SK-N-SH (cell line): ENCODE data around the gene BNIP5. TPM values are rescaled to one million over a fixed set of nuclear protein-coding genes. Genes with fewer than 3 reads are reported as not detected.

Experiments
- CTCF ChIA-PET: fragments of 300-600, 350-600 bp; formaldehyde crosslinking; extraction: SDS; loops from one replicate; lab custom pipeline; 2021; lab: Yijun Ruan, JAX
- POLR2A ChIA-PET: fragments of 350-600 bp; sonication (Branson Sonifier 250); formaldehyde crosslinking; extraction: SDS; loops from one replicate; lab custom pipeline; 2020; ENCODE audit warnings: antibody characterized with exemption, inconsistent platforms; lab: Yijun Ruan, JAX
- DNase-seq: peaks from one replicate; pipeline ENCODE4 v3.0.0; 2012
- H2AFZ ChIP-seq: fragments of 200-600 bp; sonication (generic); 2 replicates; pipeline ENCODE4 v1.8.1; 2016; ENCODE audit warnings: antibody characterized with exemption, mild to moderate bottlenecking, low read depth
- H3F3A ChIP-seq: fragments of 200-600 bp; sonication (generic); replicated peaks from 2 replicates; pipeline ENCODE3; 2016; ENCODE audit warnings: antibody characterized with exemption, mild to moderate bottlenecking; ENCODE audit not compliant: insufficient read depth
- H3K27ac ChIP-seq, 2 experiments: fragments of 200-500 bp in 1 of 2; fragments of 200-600 bp in 1 of 2; sonication (Bioruptor generic) in 1 of 2; sonication (generic), shearing (Covaris generic) in 1 of 2; 2 replicates each; pipeline versions ENCODE4 v1.5.1 to v1.6.1; 2014 to 2016; ENCODE audit warnings: low read depth in 2 of 2, inconsistent platforms in 1 of 2, low read length in 1 of 2, mild to moderate bottlenecking in 1 of 2, mixed read lengths in 1 of 2
- H3K27me3 ChIP-seq: fragments of 200-600 bp; sonication (generic), shearing (Covaris generic); 2 replicates; pipeline ENCODE4 v1.6.1; 2016; ENCODE audit warnings: mixed run types; ENCODE audit not compliant: insufficient read depth
- H3K36me3 ChIP-seq, 2 experiments: fragments of 200-500 bp in 1 of 2; fragments of 200-600 bp in 1 of 2; sonication (Bioruptor generic) in 1 of 2; sonication (generic) in 1 of 2; replicated peaks in 1 of 2; 2 replicates each; pipeline versions ENCODE3 to v1.5.1; 2014 to 2016; ENCODE audit warnings: low read length in 1 of 2, mild to moderate bottlenecking in 1 of 2; ENCODE audit not compliant: insufficient read depth in 2 of 2, control insufficient read depth in 1 of 2
- H3K4me1 ChIP-seq, 2 experiments: fragments of 200-500 bp in 1 of 2; fragments of 200-600 bp in 1 of 2; sonication (Bioruptor generic) in 1 of 2; sonication (generic), shearing (Covaris generic) in 1 of 2; 2 replicates each; pipeline versions ENCODE4 v1.5.1 to v1.6.1; 2014 to 2016; ENCODE audit warnings: low read depth in 1 of 2, low read length in 1 of 2, mixed run types in 1 of 2; ENCODE audit not compliant: insufficient read depth in 2 of 2, control insufficient read depth in 1 of 2
- H3K4me2 ChIP-seq: fragments of 200-600 bp; sonication (generic), shearing (Covaris generic); 2 replicates; pipeline ENCODE4 v1.6.1; 2017; ENCODE audit warnings: mixed run types
- H3K4me3 ChIP-seq, 2 experiments: fragments of 200-500 bp in 1 of 2; fragments of 200-600 bp in 1 of 2; sonication (Bioruptor generic) in 1 of 2; sonication (generic), shearing (Covaris generic) in 1 of 2; 2 replicates each; pipeline versions ENCODE4 v1.5.1 to v1.8.1; 2014 to 2016; ENCODE audit warnings: low read depth in 2 of 2, inconsistent platforms in 1 of 2, low read length in 1 of 2, mild to moderate bottlenecking in 1 of 2, mixed read lengths in 1 of 2, moderate library complexity in 1 of 2
- H3K79me2 ChIP-seq: fragments of 200-600 bp; sonication (generic); 2 replicates; pipeline ENCODE4 v1.8.1; 2017; ENCODE audit warnings: mild to moderate bottlenecking; ENCODE audit not compliant: insufficient read depth
- H3K9ac ChIP-seq: fragments of 200-600 bp; sonication (generic); 2 replicates; pipeline ENCODE4 v1.6.1; 2017; ENCODE audit warnings: mixed run types
- H3K9me2 ChIP-seq: fragments of 200-600 bp; sonication (generic); 2 replicates; pipeline ENCODE4 v1.6.1; 2017; ENCODE audit warnings: mixed run types
- H3K9me3 ChIP-seq: fragments of 200-600 bp; sonication (generic); 2 replicates; pipeline ENCODE4 v1.6.1; 2017; ENCODE audit warnings: mixed run types, mild to moderate bottlenecking, moderate library complexity
- H4K20me1 ChIP-seq: fragments of 200-600 bp; sonication (generic); 2 replicates; pipeline ENCODE4 v1.6.1; 2017; ENCODE audit warnings: mild to moderate bottlenecking, mixed run types; ENCODE audit not compliant: insufficient read depth
- CHD2 ChIP-seq: fragments of 150-350 bp; IDR thresholded peaks from 2 replicates; pipeline ENCODE4 v1.6.1; 2018; ENCODE audit warnings: low read length; ENCODE audit not compliant: partially characterized antibody
- ELF1 ChIP-seq: IDR thresholded peaks from 2 replicates; pipeline ENCODE4 v1.4.0; 2012
- EP300 ChIP-seq, 2 experiments: IDR thresholded peaks; 2 replicates each; pipeline versions ENCODE4 v1.4.0 to v1.6.1; 2012; ENCODE audit warnings: borderline replicate concordance in 1 of 2, low read depth in 1 of 2, low read length in 1 of 2
- GABPA ChIP-seq: IDR thresholded peaks from 2 replicates; pipeline ENCODE4 v1.4.0; 2012; ENCODE audit warnings: low read depth, mild to moderate bottlenecking
- NFIC ChIP-seq: IDR thresholded peaks from 2 replicates; pipeline ENCODE4 v1.4.0; 2012; ENCODE audit warnings: borderline replicate concordance
- RAD21 ChIP-seq: IDR thresholded peaks from 2 replicates; pipeline ENCODE4 v1.6.1; 2012; ENCODE audit warnings: mild to moderate bottlenecking, low read length
- TAF1 ChIP-seq: IDR thresholded peaks from 2 replicates; pipeline ENCODE4 v1.6.1; 2012; ENCODE audit warnings: low read depth, mild to moderate bottlenecking, low read length, moderate library complexity, borderline replicate concordance
- TCF12 ChIP-seq: IDR thresholded peaks from 2 replicates; pipeline ENCODE4 v1.4.0; 2012
- WGBS: methylation state at CpG from one replicate; pipeline ENCODE4 v1.1.6; 2017; ENCODE audit warnings: low lambda C conversion rate; 5-methylcytosine and 5-hydroxymethylcytosine counted together
- polyA plus RNA-seq, 3 experiments: library from polyadenylated mRNA; depleted of rRNA; stranded (reverse); fragments of >200 nt; gene quantifications; 2 replicates each; pipeline ENCODE4 v1.2.3, GENCODE V29; 2012
- TF ChIP-seq, protein P1 (sequence below): IDR thresholded peaks from 2 replicates; pipeline ENCODE4 v1.6.1; 2012; ENCODE audit warnings: mild to moderate bottlenecking, low read depth, low read length, moderate library complexity
- TF ChIP-seq, protein P2 (sequence below): IDR thresholded peaks from 2 replicates; pipeline ENCODE4 v1.4.0; 2012; ENCODE audit warnings: low read depth

Gene BNIP5
- polyA plus RNA-seq, 1 of the 3 experiments (the other 2 are of a cell fraction): not detected

DNA sequence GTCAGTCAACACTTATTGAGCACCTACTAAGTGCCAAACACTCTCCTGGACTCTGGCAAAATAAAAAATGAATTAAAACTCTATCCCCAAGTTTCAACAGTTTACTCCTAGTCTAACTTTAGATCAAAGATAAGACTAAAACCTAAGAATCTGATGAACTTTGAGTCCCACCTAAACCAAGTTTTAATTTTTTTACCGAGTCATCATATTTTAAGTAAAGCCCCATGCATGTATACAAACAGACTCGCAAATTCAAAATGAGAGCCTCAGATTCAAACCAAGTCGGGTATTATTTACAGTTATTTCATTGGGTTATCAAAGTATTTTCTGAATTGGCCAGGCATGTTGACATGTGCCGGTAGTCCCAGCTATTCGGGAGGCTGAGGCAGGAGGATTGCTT lies 28.2 kb downstream of the BNIP5 start:
- no peak overlapping the region for H3K4me2 ChIP-seq
- no peaks in the 10 kb centered on the region for H3K9me3 ChIP-seq
- H3F3A ChIP-seq: no peaks in the 10 kb centered on the region
- no peak overlapping the region for H3K27ac ChIP-seq
- H4K20me1 ChIP-seq: no peaks in the 10 kb centered on the region
- H2AFZ ChIP-seq: no peak overlapping the region
- no peaks in the 10 kb centered on the region for H3K79me2 ChIP-seq
- H3K4me1 ChIP-seq: no peaks in the 10 kb centered on the region; a peak in 1 of 4 replicates
- no peak overlapping the region for H3K4me3 ChIP-seq
- no peak overlapping the region for H3K9ac ChIP-seq
- H3K9me2 ChIP-seq: no peaks in the 10 kb centered on the region
- no peaks in the 10 kb centered on the region for H3K36me3 ChIP-seq
- TF ChIP-seq CHD2 (no peak), EP300 (IDR thresholded peaks at IDR 0.05; ENCODE audit: borderline replicate concordance in 1 of 2, low read depth in 1 of 2, low read length in 1 of 2) (no peak), TAF1 (no peak), TCF12 (no peak), NFIC (no peak), RAD21 (no peak), ELF1 (no peak)
- TF ChIP-seq, protein P1, sequence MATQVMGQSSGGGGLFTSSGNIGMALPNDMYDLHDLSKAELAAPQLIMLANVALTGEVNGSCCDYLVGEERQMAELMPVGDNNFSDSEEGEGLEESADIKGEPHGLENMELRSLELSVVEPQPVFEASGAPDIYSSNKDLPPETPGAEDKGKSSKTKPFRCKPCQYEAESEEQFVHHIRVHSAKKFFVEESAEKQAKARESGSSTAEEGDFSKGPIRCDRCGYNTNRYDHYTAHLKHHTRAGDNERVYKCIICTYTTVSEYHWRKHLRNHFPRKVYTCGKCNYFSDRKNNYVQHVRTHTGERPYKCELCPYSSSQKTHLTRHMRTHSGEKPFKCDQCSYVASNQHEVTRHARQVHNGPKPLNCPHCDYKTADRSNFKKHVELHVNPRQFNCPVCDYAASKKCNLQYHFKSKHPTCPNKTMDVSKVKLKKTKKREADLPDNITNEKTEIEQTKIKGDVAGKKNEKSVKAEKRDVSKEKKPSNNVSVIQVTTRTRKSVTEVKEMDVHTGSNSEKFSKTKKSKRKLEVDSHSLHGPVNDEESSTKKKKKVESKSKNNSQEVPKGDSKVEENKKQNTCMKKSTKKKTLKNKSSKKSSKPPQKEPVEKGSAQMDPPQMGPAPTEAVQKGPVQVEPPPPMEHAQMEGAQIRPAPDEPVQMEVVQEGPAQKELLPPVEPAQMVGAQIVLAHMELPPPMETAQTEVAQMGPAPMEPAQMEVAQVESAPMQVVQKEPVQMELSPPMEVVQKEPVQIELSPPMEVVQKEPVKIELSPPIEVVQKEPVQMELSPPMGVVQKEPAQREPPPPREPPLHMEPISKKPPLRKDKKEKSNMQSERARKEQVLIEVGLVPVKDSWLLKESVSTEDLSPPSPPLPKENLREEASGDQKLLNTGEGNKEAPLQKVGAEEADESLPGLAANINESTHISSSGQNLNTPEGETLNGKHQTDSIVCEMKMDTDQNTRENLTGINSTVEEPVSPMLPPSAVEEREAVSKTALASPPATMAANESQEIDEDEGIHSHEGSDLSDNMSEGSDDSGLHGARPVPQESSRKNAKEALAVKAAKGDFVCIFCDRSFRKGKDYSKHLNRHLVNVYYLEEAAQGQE: no peak
- TF ChIP-seq, protein P2, sequence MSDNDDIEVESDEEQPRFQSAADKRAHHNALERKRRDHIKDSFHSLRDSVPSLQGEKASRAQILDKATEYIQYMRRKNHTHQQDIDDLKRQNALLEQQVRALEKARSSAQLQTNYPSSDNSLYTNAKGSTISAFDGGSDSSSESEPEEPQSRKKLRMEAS: no peak
- ChIA-PET CTCF (interaction anchor here (1.1 to 3.4 kb wide), 2 partner anchors 33 to 52 kb away, joined by 4 to 20 read pairs; no protein-coding TSS in a partner anchor), POLR2A (no interaction called here)
- no peak for DNase-seq
- peaks cover 12% of the 10 kb centered on the region; the same call in 1 of the 2 replicates for H3K27me3 ChIP-seq
- 77% methylated on average over 5 of the region's 5 CpGs for WGBS

GRCh38 chr6:36306375-36306774 lies 30.3 kb downstream of the BNIP5 start:
- Histone ChIP-seq H3K27me3 (peaks cover 8% of the 10 kb centered on the region; the same call in 1 of the 2 replicates), H3K9ac (no peak overlapping the region), H3K4me2 (no peak overlapping the region), H3K9me3 (no peaks in the 10 kb centered on the region), H3K4me1 (no peaks in the 10 kb centered on the region; a peak in 1 of 4 replicates), H3K4me3 (no peak overlapping the region), H2AFZ (no peak overlapping the region), H3K27ac (no peak overlapping the region), H4K20me1 (no peaks in the 10 kb centered on the region), H3F3A (no peaks in the 10 kb centered on the region), H3K79me2 (no peaks in the 10 kb centered on the region), H3K9me2 (no peaks in the 10 kb centered on the region), H3K36me3 (no peaks in the 10 kb centered on the region)
- POLR2A ChIA-PET: no interaction called here
- WGBS: 73% methylated on average over 7 of the region's 7 CpGs
- DNase-seq: no peak
- CTCF ChIA-PET: interaction anchor here (1.1 to 10.0 kb wide), 5 partner anchors 9 to 53 kb away, joined by 3 to 161 read pairs (median 7); no protein-coding TSS in a partner anchor
- no peak for TF ChIP-seq GABPA
- TF ChIP-seq, protein P2: no peak
- TF ChIP-seq, all 33 proteins: peak for 0
